ENCODE measurements around the gene HMGCL. TPM values are rescaled to one million over a fixed set of nuclear protein-coding genes. Genes with fewer than 3 reads are reported as not detected.
A peak's percentile ranks its signal among the peaks of the same experiment; 100 is the strongest.

The HMGCL gene
- total and polyA plus RNA-seq, 2 of the 13 experiments (the other 11 are each of a cell fraction or from before 2014, with no cell fraction given), result 21.3 to 41.4 TPM

DNA sequence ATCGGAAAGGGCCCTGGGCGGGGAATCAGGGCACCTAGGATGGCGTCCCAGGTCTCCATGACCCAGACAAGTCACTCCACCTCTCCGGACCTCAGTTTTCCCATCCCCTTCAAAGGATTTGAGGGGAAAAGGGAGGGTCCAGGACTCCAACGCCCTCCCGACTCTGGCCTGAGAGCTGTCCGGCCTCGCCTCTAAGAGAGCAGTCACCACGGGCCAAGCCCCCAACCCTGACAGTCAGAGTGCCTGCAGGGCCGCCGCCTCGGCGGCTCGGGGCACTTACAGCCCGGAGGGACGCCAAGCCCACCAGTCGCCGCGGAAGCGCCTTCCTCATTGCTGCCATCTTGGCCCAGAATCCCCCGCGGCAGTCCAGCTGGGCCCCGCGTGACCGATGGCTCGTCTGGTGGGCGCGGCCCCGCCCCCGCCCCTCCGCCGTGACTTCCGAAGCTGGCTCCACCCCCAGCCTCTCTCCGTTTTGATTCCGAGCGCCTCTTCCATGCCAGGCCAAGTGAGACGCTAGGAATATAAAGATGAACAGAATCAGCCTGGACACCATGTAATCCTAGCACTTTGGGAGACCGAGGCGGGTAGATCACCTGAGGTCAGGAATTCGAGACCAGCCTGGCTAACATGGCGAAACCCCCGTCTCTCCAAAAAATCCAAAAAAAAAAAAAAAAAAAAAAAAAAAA lies at the start of gene HMGCL (continued):
- 0 out of 2 replicates have a peak, but pooled peaks have one; percentile 37 for TF ChIP-seq TEAD2 (CRISPR knock-in tag; IDR thresholded peaks at IDR 0.05)
- TF ChIP-seq, protein P1, sequence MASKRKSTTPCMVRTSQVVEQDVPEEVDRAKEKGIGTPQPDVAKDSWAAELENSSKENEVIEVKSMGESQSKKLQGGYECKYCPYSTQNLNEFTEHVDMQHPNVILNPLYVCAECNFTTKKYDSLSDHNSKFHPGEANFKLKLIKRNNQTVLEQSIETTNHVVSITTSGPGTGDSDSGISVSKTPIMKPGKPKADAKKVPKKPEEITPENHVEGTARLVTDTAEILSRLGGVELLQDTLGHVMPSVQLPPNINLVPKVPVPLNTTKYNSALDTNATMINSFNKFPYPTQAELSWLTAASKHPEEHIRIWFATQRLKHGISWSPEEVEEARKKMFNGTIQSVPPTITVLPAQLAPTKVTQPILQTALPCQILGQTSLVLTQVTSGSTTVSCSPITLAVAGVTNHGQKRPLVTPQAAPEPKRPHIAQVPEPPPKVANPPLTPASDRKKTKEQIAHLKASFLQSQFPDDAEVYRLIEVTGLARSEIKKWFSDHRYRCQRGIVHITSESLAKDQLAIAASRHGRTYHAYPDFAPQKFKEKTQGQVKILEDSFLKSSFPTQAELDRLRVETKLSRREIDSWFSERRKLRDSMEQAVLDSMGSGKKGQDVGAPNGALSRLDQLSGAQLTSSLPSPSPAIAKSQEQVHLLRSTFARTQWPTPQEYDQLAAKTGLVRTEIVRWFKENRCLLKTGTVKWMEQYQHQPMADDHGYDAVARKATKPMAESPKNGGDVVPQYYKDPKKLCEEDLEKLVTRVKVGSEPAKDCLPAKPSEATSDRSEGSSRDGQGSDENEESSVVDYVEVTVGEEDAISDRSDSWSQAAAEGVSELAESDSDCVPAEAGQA (IDR thresholded peaks at IDR 0.05; ENCODE audit: low read depth), result peak; percentile 85
- TF ChIP-seq, protein P1 (CRISPR knock-in tag; IDR thresholded peaks at IDR 0.05; ENCODE audit: borderline replicate concordance), result 0 out of 2 replicates have a peak, but pooled peaks have one; percentile 44
- TF ChIP-seq, protein P2, sequence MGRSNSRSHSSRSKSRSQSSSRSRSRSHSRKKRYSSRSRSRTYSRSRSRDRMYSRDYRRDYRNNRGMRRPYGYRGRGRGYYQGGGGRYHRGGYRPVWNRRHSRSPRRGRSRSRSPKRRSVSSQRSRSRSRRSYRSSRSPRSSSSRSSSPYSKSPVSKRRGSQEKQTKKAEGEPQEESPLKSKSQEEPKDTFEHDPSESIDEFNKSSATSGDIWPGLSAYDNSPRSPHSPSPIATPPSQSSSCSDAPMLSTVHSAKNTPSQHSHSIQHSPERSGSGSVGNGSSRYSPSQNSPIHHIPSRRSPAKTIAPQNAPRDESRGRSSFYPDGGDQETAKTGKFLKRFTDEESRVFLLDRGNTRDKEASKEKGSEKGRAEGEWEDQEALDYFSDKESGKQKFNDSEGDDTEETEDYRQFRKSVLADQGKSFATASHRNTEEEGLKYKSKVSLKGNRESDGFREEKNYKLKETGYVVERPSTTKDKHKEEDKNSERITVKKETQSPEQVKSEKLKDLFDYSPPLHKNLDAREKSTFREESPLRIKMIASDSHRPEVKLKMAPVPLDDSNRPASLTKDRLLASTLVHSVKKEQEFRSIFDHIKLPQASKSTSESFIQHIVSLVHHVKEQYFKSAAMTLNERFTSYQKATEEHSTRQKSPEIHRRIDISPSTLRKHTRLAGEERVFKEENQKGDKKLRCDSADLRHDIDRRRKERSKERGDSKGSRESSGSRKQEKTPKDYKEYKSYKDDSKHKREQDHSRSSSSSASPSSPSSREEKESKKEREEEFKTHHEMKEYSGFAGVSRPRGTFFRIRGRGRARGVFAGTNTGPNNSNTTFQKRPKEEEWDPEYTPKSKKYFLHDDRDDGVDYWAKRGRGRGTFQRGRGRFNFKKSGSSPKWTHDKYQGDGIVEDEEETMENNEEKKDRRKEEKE (IDR thresholded peaks at IDR 0.05), result no peak
- peak; percentile 30; the same call in 1 of the 2 replicates for TF ChIP-seq SOX5 (CRISPR knock-in tag; IDR thresholded peaks at IDR 0.05; ENCODE audit: borderline replicate concordance)
- TF ChIP-seq ZNF607 (CRISPR knock-in tag; IDR thresholded peaks at IDR 0.05; ENCODE audit: borderline replicate concordance), result peak; percentile 70
- no peak; the same call in 1 of the 2 replicates for TF ChIP-seq GFI1 (CRISPR knock-in tag; IDR thresholded peaks at IDR 0.05; ENCODE audit: borderline replicate concordance)
- TF ChIP-seq, protein P3, sequence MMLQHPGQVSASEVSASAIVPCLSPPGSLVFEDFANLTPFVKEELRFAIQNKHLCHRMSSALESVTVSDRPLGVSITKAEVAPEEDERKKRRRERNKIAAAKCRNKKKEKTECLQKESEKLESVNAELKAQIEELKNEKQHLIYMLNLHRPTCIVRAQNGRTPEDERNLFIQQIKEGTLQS (CRISPR knock-in tag; IDR thresholded peaks at IDR 0.05), result peak; percentile 64
- TF ChIP-seq, protein P4, sequence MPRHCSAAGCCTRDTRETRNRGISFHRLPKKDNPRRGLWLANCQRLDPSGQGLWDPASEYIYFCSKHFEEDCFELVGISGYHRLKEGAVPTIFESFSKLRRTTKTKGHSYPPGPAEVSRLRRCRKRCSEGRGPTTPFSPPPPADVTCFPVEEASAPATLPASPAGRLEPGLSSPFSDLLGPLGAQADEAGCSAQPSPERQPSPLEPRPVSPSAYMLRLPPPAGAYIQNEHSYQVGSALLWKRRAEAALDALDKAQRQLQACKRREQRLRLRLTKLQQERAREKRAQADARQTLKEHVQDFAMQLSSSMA (CRISPR knock-in tag; IDR thresholded peaks at IDR 0.05), result no peak
- no peak for TF ChIP-seq ZNF737 (CRISPR knock-in tag; IDR thresholded peaks at IDR 0.05; ENCODE audit: borderline replicate concordance)
- no peak for TF ChIP-seq MLLT10 (CRISPR knock-in tag; IDR thresholded peaks at IDR 0.05)
- TF ChIP-seq FOSL1 (CRISPR knock-in tag; IDR thresholded peaks at IDR 0.05; ENCODE audit: borderline replicate concordance), result no peak
- peak; percentile 51; the same call in 1 of the 2 replicates for TF ChIP-seq FOXK1 (CRISPR knock-in tag; IDR thresholded peaks at IDR 0.05; ENCODE audit: borderline replicate concordance, low read depth)
- peak; percentile 82 for TF ChIP-seq ZNF768 (CRISPR knock-in tag; IDR thresholded peaks at IDR 0.05)
- no peak for TF ChIP-seq ARID2 (CRISPR knock-in tag; IDR thresholded peaks at IDR 0.05; ENCODE audit: borderline replicate concordance)
- TF ChIP-seq HIVEP1 (CRISPR knock-in tag; IDR thresholded peaks at IDR 0.05), result peak; percentile 44; the same call in 1 of the 2 replicates
- peak; percentile 75; the same call in 1 of the 2 replicates for TF ChIP-seq ZNF510 (CRISPR knock-in tag; IDR thresholded peaks at IDR 0.05; ENCODE audit: low read depth)
